SKM-1 treated with dmso at 0.1 percent for 144 hours (cell line): ENCODE data around the gene ABCC4.

ENCODE experiments used
- DNase-seq: peaks from one replicate; lab custom pipeline; 2025; ENCODE audit not compliant: unreplicated experiment; lab: John Stamatoyannopoulos, UW

ABCC4 gene

GRCh38 chr13:95258098-95258497 lies 43.2 kb downstream of the ABCC4 start:
- DNase-seq = no peak

DNA sequence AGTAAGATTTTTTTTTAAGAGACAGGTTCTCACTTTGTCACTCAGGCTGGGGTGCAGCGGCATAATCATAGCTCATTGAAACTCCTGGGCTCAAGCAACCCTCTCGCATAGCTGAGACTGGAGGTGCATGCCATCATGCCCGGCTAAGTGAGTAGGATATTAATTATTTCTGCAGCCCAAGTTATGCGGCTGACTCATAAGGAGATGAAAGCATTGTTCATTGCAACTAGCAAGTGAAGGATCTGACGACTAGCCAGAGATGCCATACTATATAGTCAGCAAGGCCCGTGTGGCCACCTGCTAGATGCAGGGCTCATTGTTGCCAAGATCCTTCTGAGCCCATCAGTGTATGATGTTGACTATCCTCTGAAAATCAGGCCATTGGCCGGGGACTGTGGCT lies 45.2 kb downstream of the ABCC4 start:
- no peak for DNase-seq

GRCh38 chr13:95255072-95255732 lies 46.0 kb downstream of the ABCC4 start:
- no peak for DNase-seq

- DNase-seq = no peak
These were observed 46.9 kb downstream of the ABCC4 start for GRCh38 chr13:95254339-95254738.

- DNase-seq = no peak
These were observed 48.2 kb downstream of the ABCC4 start for GRCh38 chr13:95253033-95253432.

GRCh38 chr13:95251641-95252040 lies 49.6 kb downstream of the ABCC4 start:
- DNase-seq = no peak

DNA sequence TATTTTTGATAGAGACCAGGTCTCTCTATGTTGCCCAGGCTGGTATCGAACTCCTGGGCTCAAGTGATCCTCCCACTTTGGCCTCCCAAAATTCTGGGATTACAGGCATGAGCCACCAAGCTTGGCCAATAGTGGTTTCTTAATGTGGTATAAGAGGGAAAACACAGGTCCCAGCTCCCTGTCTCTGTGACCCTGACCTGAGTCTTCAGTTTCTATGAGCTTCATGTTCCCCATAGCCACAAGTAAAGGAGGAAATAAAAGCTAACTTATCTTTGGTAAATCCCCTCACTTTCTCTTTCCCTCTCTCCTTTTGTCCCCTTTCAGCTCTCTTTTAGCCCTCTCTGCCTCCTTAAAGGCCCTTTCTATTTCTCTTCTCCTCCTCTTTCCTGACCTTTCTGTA lies 50.3 kb downstream of the ABCC4 start:
- no peak for DNase-seq

DNA sequence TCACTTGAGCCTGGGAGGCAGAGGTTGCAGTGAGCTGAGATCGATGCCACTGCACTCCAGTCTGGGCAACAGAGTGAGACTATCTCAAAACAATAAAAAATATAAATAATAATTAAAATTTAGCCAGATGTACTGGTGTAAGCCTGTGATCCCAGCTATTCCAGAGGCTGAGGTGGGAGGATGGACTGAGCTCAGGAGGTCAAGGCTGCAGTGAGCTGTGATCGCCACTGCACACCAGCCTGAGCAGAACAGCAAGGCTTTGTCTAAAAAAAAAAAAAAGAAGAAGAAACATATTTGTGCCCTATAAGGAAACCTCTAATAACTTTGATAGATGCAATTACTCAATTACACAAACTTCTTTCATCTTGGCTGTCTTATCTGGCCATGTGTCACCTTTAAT lies 52.3 kb downstream of the ABCC4 start:
- DNase-seq = no peak

DNA sequence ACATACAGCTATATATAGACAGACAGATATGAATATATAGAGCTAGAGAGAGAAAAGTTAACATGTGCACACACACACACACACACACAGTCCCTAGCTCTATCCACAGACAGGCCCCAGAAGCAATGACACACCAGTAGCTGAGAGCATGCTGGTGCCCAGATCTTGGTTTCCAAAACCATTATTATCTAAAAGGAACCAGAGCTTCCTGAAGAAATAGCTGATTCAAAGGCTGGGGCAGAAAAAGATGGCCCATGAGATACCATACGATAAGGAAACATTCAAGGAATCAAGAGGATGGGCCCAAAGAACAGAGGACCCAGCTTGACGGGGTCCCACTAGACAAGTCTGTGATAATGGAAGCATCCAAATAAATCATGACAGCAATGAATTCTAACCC lies 53.4 kb downstream of the ABCC4 start:
- DNase-seq = no peak

DNA sequence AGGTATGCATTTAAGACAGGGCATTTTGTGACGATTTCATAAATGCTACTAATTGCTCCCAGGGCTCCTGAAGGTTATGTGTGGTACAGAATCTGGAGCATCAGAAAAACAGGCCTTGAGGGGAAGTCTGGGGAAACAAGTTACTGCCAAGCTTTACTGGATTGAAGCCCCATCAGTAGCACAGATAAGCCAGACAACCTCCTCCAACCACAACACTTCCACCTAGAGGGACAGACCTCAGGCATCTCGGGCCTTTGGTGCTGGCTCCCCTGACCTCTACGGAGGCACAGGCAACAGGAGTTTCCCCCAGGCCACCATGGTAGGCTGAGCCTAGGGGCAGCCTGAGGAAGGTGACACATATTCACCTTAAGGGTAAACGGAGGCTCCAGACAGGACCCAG lies 54.1 kb downstream of the ABCC4 start:
- DNase-seq = no peak

- DNase-seq = no peak
These were observed 54.8 kb downstream of the ABCC4 start for GRCh38 chr13:95246292-95247082.

DNA sequence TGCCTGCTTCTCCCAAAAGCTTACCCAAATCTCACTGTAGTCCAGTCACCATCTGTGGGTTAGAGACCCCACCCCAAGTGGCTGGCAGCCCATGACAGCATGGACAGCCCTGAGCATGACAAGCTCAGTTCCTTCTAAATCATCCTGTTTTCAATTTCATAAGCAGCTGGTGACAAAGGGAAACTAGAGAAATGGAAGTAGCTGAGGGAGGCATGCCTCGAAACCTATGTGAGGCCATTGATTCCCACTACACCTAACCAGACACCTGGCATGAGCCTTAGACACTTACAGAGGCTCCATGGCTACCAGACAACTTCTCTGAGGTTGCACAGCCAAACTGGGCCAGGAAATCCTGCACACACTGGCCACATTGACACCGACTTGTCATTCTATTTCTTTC lies 56.2 kb downstream of the ABCC4 start:
- no peak for DNase-seq

DNA sequence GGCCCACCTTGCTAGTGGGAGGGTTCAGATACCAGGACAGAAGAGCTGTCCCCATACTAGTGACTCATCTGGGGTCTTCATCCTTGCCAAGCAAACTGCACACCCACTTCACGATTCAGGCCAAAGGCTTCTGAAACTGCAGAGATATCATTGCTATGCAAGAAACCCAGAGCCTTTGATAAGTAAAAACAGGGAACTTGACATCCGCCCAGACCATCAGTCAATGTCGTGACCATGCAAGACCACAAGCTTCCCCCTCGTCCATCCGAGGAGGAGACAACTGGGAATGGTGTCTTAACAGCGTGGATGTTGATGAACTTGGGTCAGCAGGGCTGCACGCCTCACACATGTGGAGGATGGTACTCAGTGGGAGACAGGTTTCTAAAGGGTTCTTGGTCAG lies 58.0 kb downstream of the ABCC4 start:
- no peak for DNase-seq

GRCh38 chr13:95241321-95241720 lies 59.9 kb downstream of the ABCC4 start:
- DNase-seq = no peak

DNA sequence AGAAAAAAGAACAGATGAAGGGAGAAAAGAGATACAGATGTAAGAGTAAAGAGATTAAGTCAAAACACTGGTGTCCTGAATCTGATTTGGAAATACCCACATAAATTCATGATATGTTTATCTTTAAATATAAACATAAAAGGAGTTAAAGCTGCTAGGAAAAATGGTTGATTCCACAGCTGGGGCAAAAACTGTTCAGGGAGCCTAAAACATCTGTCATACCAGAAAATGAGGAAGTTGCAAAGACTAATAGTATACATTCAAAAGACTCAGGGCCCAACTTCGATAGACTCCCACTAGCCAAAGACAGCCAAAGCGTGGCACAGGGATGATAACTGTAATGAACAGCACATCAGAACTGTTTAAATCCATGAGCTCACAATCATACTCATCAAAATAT lies 62.0 kb downstream of the ABCC4 start:
- DNase-seq = peak; percentile 13

GRCh38 chr13:95237310-95237870 lies 63.9 kb downstream of the ABCC4 start:
- no peak for DNase-seq

DNA sequence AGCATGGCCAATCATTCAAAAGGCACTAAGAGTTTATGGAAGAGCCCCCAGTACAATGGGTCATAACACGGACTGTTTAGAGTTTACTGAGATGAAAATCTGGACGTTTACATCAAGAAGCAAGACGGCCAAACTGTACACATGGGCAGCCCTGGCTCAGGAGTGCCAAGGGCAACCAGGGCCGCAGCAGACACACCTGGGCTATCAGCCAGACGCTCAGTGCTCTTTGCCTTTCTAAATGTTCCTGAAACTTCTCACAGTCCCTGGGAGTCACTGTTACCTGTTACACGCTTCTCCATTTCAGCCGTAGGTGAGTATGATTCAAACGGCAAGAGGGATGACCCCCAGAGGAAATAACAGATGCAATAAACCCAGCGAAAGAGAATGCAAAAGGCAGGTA lies 64.5 kb downstream of the ABCC4 start:
- DNase-seq = no peak

- no peak for DNase-seq
These were observed 65.3 kb downstream of the ABCC4 start for GRCh38 chr13:95235974-95236373.

- no peak for DNase-seq
These were observed 66.0 kb downstream of the ABCC4 start for GRCh38 chr13:95235199-95235756.

- DNase-seq = no peak
These were observed 67.0 kb downstream of the ABCC4 start for GRCh38 chr13:95234242-95234641.

DNA sequence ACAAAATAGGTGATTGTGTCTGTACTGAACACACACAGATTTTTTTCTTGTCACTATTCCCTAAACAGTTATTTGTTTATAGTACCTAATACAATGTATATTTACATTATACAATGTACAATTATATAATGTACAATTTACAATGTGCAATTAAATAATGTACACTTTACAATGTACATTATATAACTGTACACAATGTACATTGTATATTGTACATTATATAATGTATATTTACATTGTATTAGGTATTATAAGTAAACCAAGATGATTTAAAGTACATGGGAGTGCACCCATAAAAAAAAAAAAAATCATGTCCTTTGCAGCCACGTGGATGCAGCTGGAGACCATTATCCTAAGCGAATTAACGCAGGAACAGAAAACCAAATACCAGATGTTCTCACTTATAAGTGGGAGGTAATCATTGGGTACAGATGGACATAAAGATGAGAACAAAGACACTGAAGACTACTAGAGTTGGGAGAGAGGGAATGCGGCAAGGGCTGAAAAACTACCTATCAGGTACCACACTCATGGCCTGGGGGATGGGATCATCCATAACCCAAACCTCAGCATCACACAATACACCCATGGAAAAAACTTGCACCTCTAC lies 68.1 kb downstream of the ABCC4 start:
- DNase-seq = no peak

- DNase-seq = no peak
These were observed 69.9 kb downstream of the ABCC4 start for GRCh38 chr13:95231393-95231792.
